SH-SY5Y (cell line): ENCODE measurements around the gene PTPMT1.

Source experiments
- GATA2 ChIP-seq: IDR thresholded peaks from 2 replicates; pipeline ENCODE4 v1.6.1; 2011; ENCODE audit warnings: mild to moderate bottlenecking, low read depth, low read length
- GATA3 ChIP-seq: IDR thresholded peaks from 2 replicates; pipeline ENCODE4 v1.6.1; 2011; ENCODE audit warnings: low read depth, mild to moderate bottlenecking, low read length, moderate library complexity

DNA sequence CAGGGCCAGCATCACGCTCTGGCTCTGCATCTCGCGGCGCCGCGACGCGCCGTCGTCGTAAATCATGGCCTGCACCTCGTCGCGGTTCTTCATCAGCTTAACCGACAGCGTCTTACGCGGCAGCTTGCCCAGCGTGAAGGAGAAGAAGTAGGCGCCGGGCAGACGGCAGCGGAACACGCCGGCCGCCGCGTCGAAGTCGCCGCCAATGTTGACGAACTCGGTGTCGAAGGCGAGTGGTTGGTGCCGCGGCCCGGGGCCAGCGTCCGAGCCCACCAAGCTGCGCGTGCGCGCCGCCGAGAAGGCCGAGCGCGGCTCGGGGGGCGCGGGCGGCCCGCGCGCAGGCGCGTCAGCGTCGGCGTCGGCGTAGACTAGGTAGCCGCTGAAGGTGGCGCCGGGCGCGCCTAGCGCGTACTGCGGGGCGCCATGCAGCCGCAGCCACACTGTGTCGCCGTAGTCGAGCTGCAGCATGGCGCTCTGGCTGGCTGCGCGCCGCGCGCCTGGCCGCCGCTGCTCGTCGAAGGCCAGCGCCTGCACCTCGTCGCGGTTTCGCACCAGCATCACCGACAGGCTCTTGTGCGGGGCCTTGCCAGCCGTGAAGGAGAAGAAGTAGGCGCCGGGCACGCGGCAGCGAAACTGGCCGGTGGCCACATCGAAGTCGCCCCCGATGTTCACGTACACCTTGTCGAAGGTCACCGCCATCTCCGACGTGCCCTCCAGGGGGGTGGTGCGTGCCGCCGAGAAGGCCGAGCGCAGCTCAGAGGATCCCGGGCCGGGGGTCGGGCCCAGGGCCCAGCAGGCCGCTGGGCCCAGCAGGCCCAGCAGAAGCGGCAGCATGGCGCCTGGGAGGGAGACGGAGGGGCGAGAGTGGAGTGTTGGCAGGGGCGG lies 24.8 kb downstream of the PTPMT1 start:
- TF ChIP-seq GATA2 (no peak), GATA3 (no peak)
